WTC11 (cell line): ENCODE results near the gene GRN. TPM values are rescaled to one million over a fixed set of nuclear protein-coding genes. Genes with fewer than 3 reads are reported as not detected.

Source experiments
- ATAC-seq: fragments of 200-7000 bp; cut with Tn5 transposase; 2 replicates; pipeline ENCODE4 v1.10.0; 2021; ENCODE audit warnings: mild to moderate bottlenecking, moderate library complexity
- CTCF ChIA-PET: fragments of 300-600 bp; sonication (Branson Sonifier 250); formaldehyde crosslinking; loops from one replicate; lab custom pipeline; 2021; ENCODE audit warnings: antibody characterized with exemption; lab: Charles Lee
- POLR2A ChIA-PET: fragments of 350-600 bp; sonication (Branson Sonifier 250); formaldehyde crosslinking; loops from one replicate; lab custom pipeline; 2021; ENCODE audit warnings: antibody characterized with exemption; lab: Charles Lee
- DNase-seq: peaks from one replicate; pipeline ENCODE4 v3.0.0; 2021; ENCODE audit warnings: low spot score
- H3K27ac Mint-ChIP-seq: 2 replicates; pipeline ENCODE4 v1.8.0; 2021; ENCODE audit warnings: mixed read lengths
- H3K27me3 Mint-ChIP-seq: 2 replicates; pipeline ENCODE4 v1.8.0; 2021; ENCODE audit warnings: low read depth, mild to moderate bottlenecking, moderate library complexity, mixed read lengths
- H3K36me3 Mint-ChIP-seq: 2 replicates; pipeline ENCODE4 v1.8.0; 2021; ENCODE audit warnings: mixed read lengths
- H3K4me1 Mint-ChIP-seq: 2 replicates; pipeline ENCODE4 v1.8.0; 2022; ENCODE audit warnings: mixed read lengths
- H3K4me3 Mint-ChIP-seq: 2 replicates; pipeline ENCODE4 v1.8.0; 2021; ENCODE audit warnings: mild to moderate bottlenecking, moderate library complexity, mixed read lengths
- H3K9me3 Mint-ChIP-seq: 2 replicates; pipeline ENCODE4 v1.8.0; 2021; ENCODE audit warnings: mixed read lengths
- CBFB ChIP-seq: sonication (generic); formaldehyde crosslinking; IDR thresholded peaks from 2 replicates; pipeline ENCODE4 v1.8.1; 2022; ENCODE audit warnings: mild to moderate bottlenecking, low read depth, missing genetic modification reagents
- CREB1 ChIP-seq: sonication (generic); formaldehyde crosslinking; IDR thresholded peaks from 2 replicates; pipeline ENCODE4 v1.8.0; 2023; ENCODE audit warnings: mild to moderate bottlenecking, missing genetic modification reagents
- EMX1 ChIP-seq: fragments of 250-450 bp; sonication (Bioruptor Pico); IDR thresholded peaks from 2 replicates; pipeline ENCODE4 v1.8.0; 2021; ENCODE audit warnings: mild to moderate bottlenecking
- ESRRA ChIP-seq: sonication (generic); formaldehyde crosslinking; IDR thresholded peaks from 2 replicates; pipeline ENCODE4 v1.8.1; 2022; ENCODE audit warnings: mild to moderate bottlenecking, missing genetic modification reagents, borderline replicate concordance
- FOXJ3 ChIP-seq: sonication (generic); formaldehyde crosslinking; IDR thresholded peaks from 2 replicates; pipeline ENCODE4 v1.9.0; 2021; ENCODE audit warnings: missing genetic modification reagents, mild to moderate bottlenecking, borderline replicate concordance
- IRF2 ChIP-seq: sonication (generic); formaldehyde crosslinking; IDR thresholded peaks from 2 replicates; pipeline ENCODE4 v1.8.0; 2022; ENCODE audit warnings: low read depth, missing genetic modification reagents, borderline replicate concordance
- JAZF1 ChIP-seq: fragments of 250-450 bp; sonication (Bioruptor Pico); IDR thresholded peaks from 2 replicates; pipeline ENCODE4 v1.9.0; 2021; ENCODE audit warnings: moderate library complexity, mild to moderate bottlenecking, inconsistent platforms
- KAT7 ChIP-seq: sonication (generic); formaldehyde crosslinking; IDR thresholded peaks from 2 replicates; pipeline ENCODE4 v1.8.1; 2023; ENCODE audit warnings: missing genetic modification reagents, mild to moderate bottlenecking, borderline replicate concordance
- NFYB ChIP-seq: sonication (generic); formaldehyde crosslinking; conservative IDR thresholded peaks from 2 replicates; pipeline ENCODE4 v1.8.0; 2022; ENCODE audit warnings: low read depth, missing genetic modification reagents
- NR2C2 ChIP-seq: sonication (generic); formaldehyde crosslinking; IDR thresholded peaks from 2 replicates; pipeline ENCODE4 v1.8.0; 2022; ENCODE audit warnings: mild to moderate bottlenecking, missing genetic modification reagents
- NR3C1 ChIP-seq: sonication (generic); formaldehyde crosslinking; conservative IDR thresholded peaks from 2 replicates; pipeline ENCODE4 v1.8.1; 2023; ENCODE audit warnings: low read depth, mild to moderate bottlenecking, missing genetic modification reagents
- SMAD3 ChIP-seq: sonication (generic); formaldehyde crosslinking; IDR thresholded peaks from 2 replicates; pipeline ENCODE4 v1.8.0; 2022; ENCODE audit warnings: missing genetic modification reagents, mild to moderate bottlenecking, borderline replicate concordance
- ZNF219 ChIP-seq: sonication (generic); formaldehyde crosslinking; IDR thresholded peaks from 2 replicates; pipeline ENCODE4 v1.8.0; 2023; ENCODE audit warnings: missing genetic modification reagents, mild to moderate bottlenecking, borderline replicate concordance
- ZNF232 ChIP-seq: sonication (generic); formaldehyde crosslinking; IDR thresholded peaks from 2 replicates; pipeline ENCODE4 v1.8.0; 2022; ENCODE audit warnings: mild to moderate bottlenecking, missing genetic modification reagents
- ZNF263 ChIP-seq: sonication (generic); formaldehyde crosslinking; IDR thresholded peaks from 2 replicates; pipeline ENCODE4 v1.8.1; 2022; ENCODE audit warnings: low read depth, mild to moderate bottlenecking, moderate library complexity, missing genetic modification reagents
- ZNF317 ChIP-seq: sonication (generic); formaldehyde crosslinking; IDR thresholded peaks from 2 replicates; pipeline ENCODE4 v1.8.1; 2023; ENCODE audit warnings: low read depth, mild to moderate bottlenecking, moderate library complexity, missing genetic modification reagents, borderline replicate concordance
- ZNF416 ChIP-seq: fragments of 250-450 bp; sonication (Bioruptor Pico); IDR thresholded peaks from 2 replicates; pipeline ENCODE4 v1.9.0; 2021; ENCODE audit warnings: mild to moderate bottlenecking, inconsistent platforms
- total RNA-seq: library from RNA; stranded (reverse); gene quantifications from 3 replicates; pipeline ENCODE4 v1.2.3, GENCODE V29; 2021
- TF ChIP-seq, protein P1 (sequence below): sonication (generic); formaldehyde crosslinking; IDR thresholded peaks from 2 replicates; pipeline ENCODE4 v1.8.0; 2022; ENCODE audit warnings: missing genetic modification reagents
- TF ChIP-seq, protein P2 (sequence below): sonication (generic); formaldehyde crosslinking; IDR thresholded peaks from 2 replicates; pipeline ENCODE4 v1.8.1; 2022; ENCODE audit warnings: mild to moderate bottlenecking, moderate library complexity, missing genetic modification reagents
- TF ChIP-seq, protein P3 (sequence below): sonication (generic); formaldehyde crosslinking; IDR thresholded peaks from 2 replicates; pipeline ENCODE4 v1.8.1; 2023; ENCODE audit warnings: mild to moderate bottlenecking, missing genetic modification reagents, moderate library complexity
- TF ChIP-seq, protein P4 (sequence below): sonication (generic); formaldehyde crosslinking; IDR thresholded peaks from 2 replicates; pipeline ENCODE4 v1.8.1; 2023; ENCODE audit warnings: mild to moderate bottlenecking, missing genetic modification reagents, moderate library complexity
- TF ChIP-seq, protein P5 (sequence below): sonication (generic); formaldehyde crosslinking; IDR thresholded peaks from 2 replicates; pipeline ENCODE4 v1.8.0; 2022; ENCODE audit warnings: mild to moderate bottlenecking, missing genetic modification reagents
- TF ChIP-seq, protein P6 (sequence below): sonication (generic); formaldehyde crosslinking; conservative IDR thresholded peaks from 2 replicates; pipeline ENCODE4 v1.8.1; 2022; ENCODE audit warnings: mild to moderate bottlenecking, missing genetic modification reagents
- TF ChIP-seq, protein P7 (sequence below): sonication (generic); formaldehyde crosslinking; IDR thresholded peaks from 2 replicates; pipeline ENCODE4 v1.8.1; 2022; ENCODE audit warnings: mild to moderate bottlenecking, missing genetic modification reagents, moderate library complexity, borderline replicate concordance

The GRN gene
- total RNA-seq, 1 experiment from 2014 or later, result 177 TPM

DNA sequence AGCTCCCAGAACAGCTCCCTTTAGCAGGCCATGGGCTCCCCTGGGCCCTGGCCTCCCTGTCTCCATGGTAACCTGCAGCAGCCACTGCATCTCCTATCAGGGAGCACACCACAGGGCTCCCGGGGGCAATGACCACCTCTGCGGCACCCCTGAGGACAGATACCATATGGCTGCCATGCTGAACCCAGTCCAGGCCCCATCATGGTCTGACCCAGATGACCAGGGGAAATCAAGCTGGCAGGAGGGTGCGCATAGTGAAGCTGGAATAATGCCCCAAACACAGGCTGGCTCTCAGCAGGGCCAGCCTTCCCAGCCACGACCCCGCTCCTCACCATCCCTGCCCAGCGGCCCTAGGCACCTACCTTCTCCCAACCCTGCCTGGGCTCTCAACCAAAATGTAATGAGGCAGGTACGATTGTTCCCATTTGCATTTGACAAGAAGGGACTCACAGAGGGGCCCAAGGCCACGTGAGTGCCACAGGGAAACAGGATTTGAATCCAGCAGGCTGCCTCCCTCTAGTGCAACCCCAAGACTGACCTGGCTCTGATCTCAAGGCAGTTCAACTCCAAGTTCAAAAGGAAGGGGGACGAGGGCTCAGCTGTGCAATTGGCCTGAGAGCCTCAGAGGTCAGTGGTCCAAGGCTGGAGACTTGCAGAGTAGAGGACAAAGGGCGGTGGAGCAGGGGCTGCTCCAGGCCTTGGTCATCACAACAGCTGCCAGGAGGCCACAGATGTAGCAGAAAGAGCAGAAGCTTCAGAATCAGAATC is 34.3 kb upstream of the GRN start:
- no peak overlapping the region for H3K27ac Mint-ChIP-seq
- TF ChIP-seq, protein P1, sequence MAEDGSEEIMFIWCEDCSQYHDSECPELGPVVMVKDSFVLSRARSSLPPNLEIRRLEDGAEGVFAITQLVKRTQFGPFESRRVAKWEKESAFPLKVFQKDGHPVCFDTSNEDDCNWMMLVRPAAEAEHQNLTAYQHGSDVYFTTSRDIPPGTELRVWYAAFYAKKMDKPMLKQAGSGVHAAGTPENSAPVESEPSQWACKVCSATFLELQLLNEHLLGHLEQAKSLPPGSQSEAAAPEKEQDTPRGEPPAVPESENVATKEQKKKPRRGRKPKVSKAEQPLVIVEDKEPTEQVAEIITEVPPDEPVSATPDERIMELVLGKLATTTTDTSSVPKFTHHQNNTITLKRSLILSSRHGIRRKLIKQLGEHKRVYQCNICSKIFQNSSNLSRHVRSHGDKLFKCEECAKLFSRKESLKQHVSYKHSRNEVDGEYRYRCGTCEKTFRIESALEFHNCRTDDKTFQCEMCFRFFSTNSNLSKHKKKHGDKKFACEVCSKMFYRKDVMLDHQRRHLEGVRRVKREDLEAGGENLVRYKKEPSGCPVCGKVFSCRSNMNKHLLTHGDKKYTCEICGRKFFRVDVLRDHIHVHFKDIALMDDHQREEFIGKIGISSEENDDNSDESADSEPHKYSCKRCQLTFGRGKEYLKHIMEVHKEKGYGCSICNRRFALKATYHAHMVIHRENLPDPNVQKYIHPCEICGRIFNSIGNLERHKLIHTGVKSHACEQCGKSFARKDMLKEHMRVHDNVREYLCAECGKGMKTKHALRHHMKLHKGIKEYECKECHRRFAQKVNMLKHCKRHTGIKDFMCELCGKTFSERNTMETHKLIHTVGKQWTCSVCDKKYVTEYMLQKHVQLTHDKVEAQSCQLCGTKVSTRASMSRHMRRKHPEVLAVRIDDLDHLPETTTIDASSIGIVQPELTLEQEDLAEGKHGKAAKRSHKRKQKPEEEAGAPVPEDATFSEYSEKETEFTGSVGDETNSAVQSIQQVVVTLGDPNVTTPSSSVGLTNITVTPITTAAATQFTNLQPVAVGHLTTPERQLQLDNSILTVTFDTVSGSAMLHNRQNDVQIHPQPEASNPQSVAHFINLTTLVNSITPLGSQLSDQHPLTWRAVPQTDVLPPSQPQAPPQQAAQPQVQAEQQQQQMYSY (CRISPR knock-in tag), result no peak
- no peak for TF ChIP-seq NFYB (CRISPR knock-in tag)
- TF ChIP-seq, protein P2, sequence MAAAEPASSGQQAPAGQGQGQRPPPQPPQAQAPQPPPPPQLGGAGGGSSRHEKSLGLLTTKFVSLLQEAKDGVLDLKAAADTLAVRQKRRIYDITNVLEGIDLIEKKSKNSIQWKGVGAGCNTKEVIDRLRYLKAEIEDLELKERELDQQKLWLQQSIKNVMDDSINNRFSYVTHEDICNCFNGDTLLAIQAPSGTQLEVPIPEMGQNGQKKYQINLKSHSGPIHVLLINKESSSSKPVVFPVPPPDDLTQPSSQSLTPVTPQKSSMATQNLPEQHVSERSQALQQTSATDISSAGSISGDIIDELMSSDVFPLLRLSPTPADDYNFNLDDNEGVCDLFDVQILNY (CRISPR knock-in tag), result no peak
- no peak for TF ChIP-seq NR3C1 (CRISPR knock-in tag)
- no peak for TF ChIP-seq ZNF317 (CRISPR knock-in tag)
- TF ChIP-seq JAZF1 (CRISPR knock-in tag), result no peak
- TF ChIP-seq, protein P3, sequence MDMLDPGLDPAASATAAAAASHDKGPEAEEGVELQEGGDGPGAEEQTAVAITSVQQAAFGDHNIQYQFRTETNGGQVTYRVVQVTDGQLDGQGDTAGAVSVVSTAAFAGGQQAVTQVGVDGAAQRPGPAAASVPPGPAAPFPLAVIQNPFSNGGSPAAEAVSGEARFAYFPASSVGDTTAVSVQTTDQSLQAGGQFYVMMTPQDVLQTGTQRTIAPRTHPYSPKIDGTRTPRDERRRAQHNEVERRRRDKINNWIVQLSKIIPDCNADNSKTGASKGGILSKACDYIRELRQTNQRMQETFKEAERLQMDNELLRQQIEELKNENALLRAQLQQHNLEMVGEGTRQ, result no peak; the same call in 1 of the 2 replicates
- TF ChIP-seq, protein P4, sequence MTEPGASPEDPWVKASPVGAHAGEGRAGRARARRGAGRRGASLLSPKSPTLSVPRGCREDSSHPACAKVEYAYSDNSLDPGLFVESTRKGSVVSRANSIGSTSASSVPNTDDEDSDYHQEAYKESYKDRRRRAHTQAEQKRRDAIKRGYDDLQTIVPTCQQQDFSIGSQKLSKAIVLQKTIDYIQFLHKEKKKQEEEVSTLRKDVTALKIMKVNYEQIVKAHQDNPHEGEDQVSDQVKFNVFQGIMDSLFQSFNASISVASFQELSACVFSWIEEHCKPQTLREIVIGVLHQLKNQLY, result no peak
- TF ChIP-seq, protein P5, sequence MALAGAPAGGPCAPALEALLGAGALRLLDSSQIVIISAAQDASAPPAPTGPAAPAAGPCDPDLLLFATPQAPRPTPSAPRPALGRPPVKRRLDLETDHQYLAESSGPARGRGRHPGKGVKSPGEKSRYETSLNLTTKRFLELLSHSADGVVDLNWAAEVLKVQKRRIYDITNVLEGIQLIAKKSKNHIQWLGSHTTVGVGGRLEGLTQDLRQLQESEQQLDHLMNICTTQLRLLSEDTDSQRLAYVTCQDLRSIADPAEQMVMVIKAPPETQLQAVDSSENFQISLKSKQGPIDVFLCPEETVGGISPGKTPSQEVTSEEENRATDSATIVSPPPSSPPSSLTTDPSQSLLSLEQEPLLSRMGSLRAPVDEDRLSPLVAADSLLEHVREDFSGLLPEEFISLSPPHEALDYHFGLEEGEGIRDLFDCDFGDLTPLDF (CRISPR knock-in tag), result no peak
- TF ChIP-seq ZNF219, result no peak
- no peak for TF ChIP-seq CREB1
- TF ChIP-seq ESRRA (CRISPR knock-in tag), result no peak
- no peak for TF ChIP-seq NR2C2 (CRISPR knock-in tag)
- no peak for TF ChIP-seq EMX1 (CRISPR knock-in tag)
- TF ChIP-seq SMAD3, result no peak
- TF ChIP-seq, all 79 proteins: peak for 0
- CTCF ChIA-PET, result interaction anchor here (1.2 to 3.2 kb wide), 9 partner anchors 14 to 105 kb away, joined by 5 to 18 read pairs (median 7); partner anchors contain the start of genes FAM171A2, GRN and SLC25A39
- H3K4me3 Mint-ChIP-seq, result peak overlapping the region; percentile 4; the same call in 1 of the 2 replicates
- no peaks in the 10 kb centered on the region for H3K36me3 Mint-ChIP-seq
- POLR2A ChIA-PET, result no interaction called here
- ATAC-seq (no peak), DNase-seq (no peak)
- H3K27me3 Mint-ChIP-seq, result peaks cover 31% of the 10 kb centered on the region
- H3K4me1 Mint-ChIP-seq, result peaks cover 49% of the 10 kb centered on the region
- no peaks in the 10 kb centered on the region for H3K9me3 Mint-ChIP-seq

DNA sequence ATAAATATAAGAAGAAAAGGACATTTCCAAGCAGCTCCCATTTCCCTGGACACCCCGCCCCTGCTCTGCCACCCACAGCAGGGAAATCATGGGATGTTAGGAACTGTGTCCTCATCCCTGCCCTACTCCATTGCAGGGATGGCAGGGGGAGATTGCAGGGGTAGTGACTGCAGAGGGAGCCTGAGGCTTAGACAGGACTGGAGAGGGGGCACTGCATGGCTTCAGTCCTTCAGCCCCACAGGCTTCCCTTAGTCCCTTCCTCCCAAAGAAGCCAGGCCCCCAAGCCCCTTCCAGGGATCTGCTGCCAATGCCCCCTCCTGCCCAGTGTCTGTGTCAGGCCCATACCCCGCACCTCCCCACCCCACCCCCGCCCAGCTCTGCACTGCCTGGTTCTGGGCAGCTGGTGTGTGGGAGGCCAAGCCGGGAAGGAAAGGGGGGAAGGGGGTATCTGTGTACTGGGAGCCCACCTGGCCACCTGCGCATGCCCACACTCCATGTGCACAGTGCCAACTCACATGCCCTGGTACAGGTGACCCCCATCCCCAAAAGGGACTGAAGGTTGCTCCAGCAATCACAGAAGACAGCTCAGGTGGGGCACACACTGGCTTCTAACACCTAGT is 33.4 kb upstream of the GRN start:
- ChIA-PET CTCF (interaction anchor here (1.0 to 3.2 kb wide), 4 partner anchors 34 to 101 kb away, joined by 3 to 14 read pairs (median 8); partner anchors contain the start of gene FAM171A2), POLR2A (interaction anchor here (0.5 kb wide), 1 partner anchor 65 kb away, joined by 5 read pairs; no protein-coding TSS in a partner anchor)
- Mint-ChIP-seq H3K9me3 (no peaks in the 10 kb centered on the region), H3K36me3 (no peaks in the 10 kb centered on the region), H3K27ac (no peak overlapping the region), H3K27me3 (peaks cover 34% of the 10 kb centered on the region), H3K4me3 (no peak overlapping the region)
- DNase-seq (no peak), ATAC-seq (no peak)
- TF ChIP-seq JAZF1 (CRISPR knock-in tag) (no peak), ZNF232 (CRISPR knock-in tag) (no peak), SMAD3 (no peak), CBFB (CRISPR knock-in tag) (no peak), IRF2 (CRISPR knock-in tag) (no peak), FOXJ3 (CRISPR knock-in tag) (no peak), NFYB (CRISPR knock-in tag) (no peak), ZNF416 (CRISPR knock-in tag) (no peak), KAT7 (CRISPR knock-in tag) (no peak), ZNF263 (CRISPR knock-in tag) (no peak)
- TF ChIP-seq, protein P6, sequence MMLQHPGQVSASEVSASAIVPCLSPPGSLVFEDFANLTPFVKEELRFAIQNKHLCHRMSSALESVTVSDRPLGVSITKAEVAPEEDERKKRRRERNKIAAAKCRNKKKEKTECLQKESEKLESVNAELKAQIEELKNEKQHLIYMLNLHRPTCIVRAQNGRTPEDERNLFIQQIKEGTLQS (CRISPR knock-in tag), result no peak
- TF ChIP-seq, protein P7, sequence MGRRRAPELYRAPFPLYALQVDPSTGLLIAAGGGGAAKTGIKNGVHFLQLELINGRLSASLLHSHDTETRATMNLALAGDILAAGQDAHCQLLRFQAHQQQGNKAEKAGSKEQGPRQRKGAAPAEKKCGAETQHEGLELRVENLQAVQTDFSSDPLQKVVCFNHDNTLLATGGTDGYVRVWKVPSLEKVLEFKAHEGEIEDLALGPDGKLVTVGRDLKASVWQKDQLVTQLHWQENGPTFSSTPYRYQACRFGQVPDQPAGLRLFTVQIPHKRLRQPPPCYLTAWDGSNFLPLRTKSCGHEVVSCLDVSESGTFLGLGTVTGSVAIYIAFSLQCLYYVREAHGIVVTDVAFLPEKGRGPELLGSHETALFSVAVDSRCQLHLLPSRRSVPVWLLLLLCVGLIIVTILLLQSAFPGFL, result no peak
- TF ChIP-seq, all 79 proteins: peak for 0
- H3K4me1 Mint-ChIP-seq, result peaks cover 53% of the 10 kb centered on the region
